Measurements from ENCODE around the gene GALR2. TPM values are rescaled to one million over a fixed set of nuclear protein-coding genes. Genes with fewer than 3 reads are reported as not detected.
"Not testable (repeated sequence)": the region's sequence is repeated elsewhere in the genome, so short reads cannot be mapped to it uniquely, and the experiment has no call there.

Gene GALR2
- total RNA-seq, 1 donor = not detected

DNA sequence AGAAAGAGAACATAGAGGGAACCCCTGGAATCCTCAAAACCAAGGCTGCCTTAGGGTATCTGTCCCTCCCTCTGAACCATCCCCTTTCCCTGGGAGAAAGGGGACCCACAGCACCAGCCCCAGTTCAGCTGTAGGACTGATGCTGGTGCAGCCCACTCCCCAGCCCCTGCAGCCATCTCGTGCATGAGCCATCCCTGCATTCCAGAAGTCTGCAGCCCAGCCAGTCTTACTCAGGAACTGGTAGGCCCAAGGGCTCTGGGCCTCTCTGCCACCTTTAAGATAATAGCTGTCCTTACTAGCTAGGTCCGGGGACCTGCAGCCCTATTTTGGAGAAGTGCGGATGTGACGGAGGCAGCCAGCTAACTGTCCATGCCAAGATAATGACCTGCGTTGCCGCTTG, 41.4 kb upstream of the GALR2 start:
- H3K4me3 ChIP-seq (ENCODE audit: low read depth, low read length) = no peak overlapping the region
- no peak for DNase-seq (ENCODE audit: low read depth)
- TF ChIP-seq, protein P1, sequence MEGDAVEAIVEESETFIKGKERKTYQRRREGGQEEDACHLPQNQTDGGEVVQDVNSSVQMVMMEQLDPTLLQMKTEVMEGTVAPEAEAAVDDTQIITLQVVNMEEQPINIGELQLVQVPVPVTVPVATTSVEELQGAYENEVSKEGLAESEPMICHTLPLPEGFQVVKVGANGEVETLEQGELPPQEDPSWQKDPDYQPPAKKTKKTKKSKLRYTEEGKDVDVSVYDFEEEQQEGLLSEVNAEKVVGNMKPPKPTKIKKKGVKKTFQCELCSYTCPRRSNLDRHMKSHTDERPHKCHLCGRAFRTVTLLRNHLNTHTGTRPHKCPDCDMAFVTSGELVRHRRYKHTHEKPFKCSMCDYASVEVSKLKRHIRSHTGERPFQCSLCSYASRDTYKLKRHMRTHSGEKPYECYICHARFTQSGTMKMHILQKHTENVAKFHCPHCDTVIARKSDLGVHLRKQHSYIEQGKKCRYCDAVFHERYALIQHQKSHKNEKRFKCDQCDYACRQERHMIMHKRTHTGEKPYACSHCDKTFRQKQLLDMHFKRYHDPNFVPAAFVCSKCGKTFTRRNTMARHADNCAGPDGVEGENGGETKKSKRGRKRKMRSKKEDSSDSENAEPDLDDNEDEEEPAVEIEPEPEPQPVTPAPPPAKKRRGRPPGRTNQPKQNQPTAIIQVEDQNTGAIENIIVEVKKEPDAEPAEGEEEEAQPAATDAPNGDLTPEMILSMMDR (IDR thresholded peaks at IDR 0.05; ENCODE audit: insufficient read depth, low read depth, low read length) = no peak

DNA sequence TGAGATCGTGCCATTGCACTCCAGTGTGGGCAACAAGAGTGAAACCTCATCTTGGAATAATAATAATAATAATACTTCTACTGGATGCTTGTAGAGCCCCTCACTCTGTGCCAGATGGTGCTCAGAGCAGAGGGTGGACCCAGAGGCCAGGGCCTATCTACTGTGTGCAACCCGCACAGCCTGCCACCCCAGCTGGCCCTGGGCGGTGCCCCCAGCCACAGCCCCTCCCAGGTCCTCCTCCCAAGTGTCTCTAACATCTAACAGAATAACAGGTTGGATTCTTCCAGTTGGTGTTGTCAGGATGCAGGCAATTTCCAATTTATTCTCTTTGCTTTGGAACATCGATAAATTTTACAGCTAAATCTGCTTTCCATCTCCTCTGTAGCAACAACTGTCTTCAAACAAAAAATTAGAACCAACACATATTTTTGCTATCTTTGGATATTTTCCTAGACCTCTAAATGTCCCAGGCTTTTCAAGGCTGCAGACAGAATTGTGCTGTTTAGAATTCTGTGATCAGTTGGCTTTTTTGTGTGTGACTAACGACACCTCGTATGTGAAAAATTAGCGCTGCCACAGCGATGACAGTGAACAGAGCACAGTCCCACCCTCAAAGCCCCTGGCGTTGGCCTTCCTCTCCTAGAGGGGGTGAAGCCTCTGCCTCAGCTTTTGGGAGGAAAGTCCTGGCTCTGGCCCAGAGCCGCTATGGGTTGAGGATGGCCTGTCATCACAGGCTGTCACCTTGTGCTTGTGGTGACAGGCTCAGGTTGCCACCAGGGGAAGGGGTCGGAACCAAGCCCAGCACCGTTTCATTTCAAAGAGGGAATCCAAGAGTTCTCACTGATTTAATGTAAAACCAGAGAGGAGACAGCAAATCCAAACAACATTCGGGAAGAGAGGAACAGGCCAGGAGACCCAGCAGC, 39.9 kb upstream of the GALR2 start:
- TF ChIP-seq, protein P1 (IDR thresholded peaks at IDR 0.05; ENCODE audit: insufficient read depth, low read depth, low read length) = no peak
- DNase-seq (ENCODE audit: low read depth) = no peak
- no peak overlapping the region for H3K4me3 ChIP-seq (ENCODE audit: low read depth, low read length)

DNA sequence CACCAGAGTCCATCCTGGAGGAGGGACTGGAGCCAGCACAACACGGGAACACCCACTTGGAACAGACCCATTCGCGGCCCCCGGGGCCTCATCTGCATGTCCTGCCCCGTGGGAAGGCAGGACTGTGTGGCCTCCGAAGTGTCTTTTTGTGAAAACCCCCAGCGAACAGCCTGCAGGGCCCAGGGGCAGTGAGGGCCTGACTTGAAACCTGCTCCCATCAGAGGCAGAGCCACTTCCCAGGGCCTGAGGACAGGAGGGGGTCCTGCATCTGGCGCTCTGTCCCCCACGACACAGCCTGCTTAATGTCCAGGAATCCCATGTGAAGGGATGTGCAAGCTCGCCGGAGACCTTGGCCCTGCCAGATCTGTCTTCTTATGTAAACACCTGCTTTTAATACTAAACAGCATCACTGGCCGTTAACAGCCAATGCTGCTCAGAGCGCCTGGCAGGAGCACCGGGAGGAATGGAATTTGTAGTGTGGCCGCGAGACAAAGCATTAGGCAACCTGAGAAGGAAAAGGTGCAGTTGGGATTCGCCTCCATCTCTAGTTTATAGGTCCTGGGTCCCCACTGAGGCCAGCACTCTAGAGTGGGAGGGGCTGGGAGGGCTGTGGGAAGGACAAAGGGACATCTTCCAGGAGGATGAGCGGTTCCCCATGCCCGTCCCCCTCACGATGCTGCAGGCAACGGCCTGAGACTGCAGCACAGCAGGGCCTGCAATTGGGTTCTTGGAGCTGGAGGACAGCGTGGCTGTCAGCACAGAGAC, 37.9 kb upstream of the GALR2 start:
- peak; percentile 50 for DNase-seq (ENCODE audit: low read depth)
- no peak overlapping the region for H3K4me3 ChIP-seq (ENCODE audit: low read depth, low read length)
- TF ChIP-seq, protein P1 (IDR thresholded peaks at IDR 0.05; ENCODE audit: insufficient read depth, low read depth, low read length) = no peak

DNA sequence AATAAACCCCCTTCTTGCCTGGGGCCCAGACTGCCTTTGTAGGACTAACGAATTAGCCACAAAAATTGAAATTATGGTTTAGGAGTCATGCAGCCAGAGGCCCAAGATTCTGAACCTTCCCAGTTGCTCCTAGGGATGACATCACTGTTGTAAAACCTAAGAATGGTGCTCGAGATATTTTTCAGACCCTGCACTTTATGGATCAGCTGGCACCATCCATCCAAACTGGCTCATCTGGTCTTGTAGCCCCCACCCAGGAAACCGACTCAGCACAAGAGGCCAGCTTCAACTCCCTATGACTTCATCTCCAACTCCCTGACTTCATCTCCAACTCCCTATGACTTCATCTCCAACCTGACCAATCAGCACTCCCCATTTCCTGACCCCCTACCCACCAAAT, 36.5 kb upstream of the GALR2 start:
- DNase-seq (ENCODE audit: low read depth) = no peak
- TF ChIP-seq, protein P1 (IDR thresholded peaks at IDR 0.05; ENCODE audit: insufficient read depth, low read depth, low read length) = no peak

DNA sequence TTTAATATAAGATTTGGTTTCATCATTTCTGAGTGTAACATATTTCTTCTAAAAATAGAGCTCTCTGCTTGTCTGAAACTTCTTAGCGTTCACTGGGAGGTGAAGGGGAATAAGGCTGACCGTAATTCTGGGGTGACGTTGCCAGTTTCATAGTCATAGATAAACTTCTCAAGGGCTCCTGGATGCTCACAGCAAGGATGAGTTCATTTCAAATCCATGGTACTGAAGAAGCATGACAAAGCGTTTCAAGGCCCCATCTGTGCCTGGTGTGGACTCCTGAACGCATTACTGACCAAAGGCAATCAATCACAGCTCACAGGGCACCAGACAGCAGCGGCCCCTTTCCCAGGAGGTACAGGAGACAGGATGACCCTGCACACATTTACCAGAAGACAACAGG, 35.5 kb upstream of the GALR2 start:
- TF ChIP-seq, protein P1 (IDR thresholded peaks at IDR 0.05; ENCODE audit: insufficient read depth, low read depth, low read length) = no peak
- no peak for DNase-seq (ENCODE audit: low read depth)
- H3K4me3 ChIP-seq (ENCODE audit: low read depth, low read length) = no peak overlapping the region

More for the DNA sequence above, 36.5 kb upstream of the GALR2 start:
- H3K4me3 ChIP-seq (ENCODE audit: low read depth, low read length) = no peak overlapping the region

DNA sequence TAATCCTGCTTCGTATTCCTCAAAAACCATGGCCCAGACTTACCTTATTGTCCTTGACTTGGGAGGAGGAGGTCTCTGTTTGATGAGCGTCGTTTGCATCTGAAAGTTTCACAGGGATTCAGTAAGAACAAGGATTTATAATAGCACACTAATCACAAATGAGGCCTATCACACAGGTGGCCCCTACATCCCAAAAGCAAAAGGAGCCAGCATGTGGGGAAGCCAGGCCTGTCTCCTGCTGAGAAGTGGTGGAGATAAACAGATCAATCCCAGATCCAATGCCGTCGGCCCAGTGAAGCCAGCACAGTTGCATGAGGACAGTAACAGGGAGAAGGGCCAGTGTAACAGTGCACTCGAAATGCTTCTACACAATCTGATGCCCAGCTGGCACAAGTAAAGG, 34.2 kb upstream of the GALR2 start:
- no peak overlapping the region for H3K4me3 ChIP-seq (ENCODE audit: low read depth, low read length)
- DNase-seq (ENCODE audit: low read depth) = no peak
- TF ChIP-seq, protein P1 (IDR thresholded peaks at IDR 0.05; ENCODE audit: insufficient read depth, low read depth, low read length) = no peak

DNA sequence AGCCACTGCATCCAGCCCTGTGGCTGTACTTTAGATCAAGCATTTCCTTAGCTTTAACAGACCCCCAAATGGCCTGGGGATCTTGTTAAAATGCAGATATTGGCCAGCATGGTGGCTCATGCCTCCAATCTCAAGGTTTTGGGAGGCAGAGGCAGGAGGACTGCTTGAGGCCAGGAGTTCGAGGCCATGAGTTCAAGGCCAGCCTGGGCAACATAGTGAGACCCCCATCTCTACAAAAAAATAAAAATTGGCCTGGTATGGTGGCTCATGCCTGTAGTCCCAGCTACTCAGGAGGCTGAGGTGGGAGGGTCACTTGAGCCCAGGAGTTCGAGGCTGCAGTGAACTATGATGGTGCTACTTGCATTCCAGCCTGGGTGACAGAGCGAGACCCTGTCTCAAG, 31.7 kb upstream of the GALR2 start:
- DNase-seq (ENCODE audit: low read depth) = not testable (repeated sequence)

DNA sequence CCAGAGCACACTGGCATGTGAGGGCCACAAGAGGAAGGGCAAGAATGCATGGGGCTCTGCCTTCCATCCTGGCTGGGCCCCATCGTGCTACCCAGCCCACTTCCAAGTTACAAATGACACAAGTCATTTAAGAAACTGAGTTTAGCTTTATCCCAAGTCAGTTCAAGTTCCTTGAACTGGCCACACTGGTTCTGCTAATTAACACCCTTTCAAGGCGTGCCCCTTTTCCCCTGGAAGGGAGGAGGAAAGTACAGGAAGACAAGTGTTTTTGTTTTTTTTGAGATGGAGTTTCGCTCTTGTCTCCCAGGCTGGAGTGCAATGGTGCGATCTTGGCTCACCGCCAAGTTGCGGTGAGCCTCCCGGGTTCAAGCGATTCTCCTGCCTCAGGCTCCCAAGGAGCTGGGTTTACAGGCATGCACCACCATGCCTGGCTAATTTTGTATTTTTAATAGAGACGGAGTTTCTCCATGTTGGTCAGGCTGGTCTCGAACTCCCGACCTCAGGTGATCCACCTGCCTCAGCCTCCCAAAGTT, 30.0 kb upstream of the GALR2 start:
- H3K4me3 ChIP-seq (ENCODE audit: low read depth, low read length); DNase-seq (ENCODE audit: low read depth): not testable (repeated sequence)

More for the DNA sequence above, 31.7 kb upstream of the GALR2 start:
- H3K4me3 ChIP-seq (ENCODE audit: low read depth, low read length) = not testable (repeated sequence)

All from fibroblast of villous mesenchyme (primary cell).